Endothelial cell (in vitro differentiated cells): ENCODE measurements around the gene CCNY. TPM values are rescaled to one million over a fixed set of nuclear protein-coding genes. Genes with fewer than 3 reads are reported as not detected.
A peak's percentile ranks its signal among the peaks of the same experiment; 100 is the strongest.

Experiments
- DNase-seq: peaks from one replicate; pipeline ENCODE4 v3.0.0; 2021; ENCODE audit warnings: low spot score
- H3K27ac Mint-ChIP-seq: one replicate; pipeline ENCODE4 v1.8.0; 2021; ENCODE audit warnings: mixed read lengths, inconsistent platforms; ENCODE audit not compliant: unreplicated experiment
- H3K27me3 Mint-ChIP-seq: one replicate; pipeline ENCODE4 v1.8.0; 2021; ENCODE audit warnings: mild to moderate bottlenecking, moderate library complexity, mixed read lengths, inconsistent platforms; ENCODE audit not compliant: unreplicated experiment
- H3K36me3 Mint-ChIP-seq: one replicate; pipeline ENCODE4 v1.8.0; 2021; ENCODE audit warnings: mild to moderate bottlenecking, low read depth, mixed read lengths, inconsistent platforms; ENCODE audit not compliant: unreplicated experiment
- H3K4me1 Mint-ChIP-seq: one replicate; pipeline ENCODE4 v1.8.0; 2021; ENCODE audit warnings: mild to moderate bottlenecking, mixed read lengths, inconsistent platforms; ENCODE audit not compliant: unreplicated experiment
- H3K4me3 Mint-ChIP-seq: one replicate; pipeline ENCODE4 v1.8.0; 2021; ENCODE audit warnings: mild to moderate bottlenecking, mixed read lengths, inconsistent platforms; ENCODE audit not compliant: unreplicated experiment
- H3K9me3 Mint-ChIP-seq: one replicate; pipeline ENCODE4 v1.8.0; 2021; ENCODE audit warnings: mixed read lengths, inconsistent platforms; ENCODE audit not compliant: unreplicated experiment
- total RNA-seq: library from RNA; stranded (reverse); fragmentation: NEBNext Ultra II Directional; extraction: Animal tissue kit (Norgen Biotek cat#: 25700); gene quantifications from one replicate; pipeline ENCODE4 v1.2.1, GENCODE V29; 2021; ENCODE audit not compliant: unreplicated experiment
- TF ChIP-seq, protein P1 (sequence below): fragments of 200-600 bp; sonication (generic); IDR thresholded peaks from one replicate; pipeline ENCODE4 v1.5.0; 2021; ENCODE audit warnings: antibody characterized with exemption; ENCODE audit not compliant: unreplicated experiment

Gene CCNY
- total RNA-seq, 1 donor from 2014 or later: 169 TPM

DNA sequence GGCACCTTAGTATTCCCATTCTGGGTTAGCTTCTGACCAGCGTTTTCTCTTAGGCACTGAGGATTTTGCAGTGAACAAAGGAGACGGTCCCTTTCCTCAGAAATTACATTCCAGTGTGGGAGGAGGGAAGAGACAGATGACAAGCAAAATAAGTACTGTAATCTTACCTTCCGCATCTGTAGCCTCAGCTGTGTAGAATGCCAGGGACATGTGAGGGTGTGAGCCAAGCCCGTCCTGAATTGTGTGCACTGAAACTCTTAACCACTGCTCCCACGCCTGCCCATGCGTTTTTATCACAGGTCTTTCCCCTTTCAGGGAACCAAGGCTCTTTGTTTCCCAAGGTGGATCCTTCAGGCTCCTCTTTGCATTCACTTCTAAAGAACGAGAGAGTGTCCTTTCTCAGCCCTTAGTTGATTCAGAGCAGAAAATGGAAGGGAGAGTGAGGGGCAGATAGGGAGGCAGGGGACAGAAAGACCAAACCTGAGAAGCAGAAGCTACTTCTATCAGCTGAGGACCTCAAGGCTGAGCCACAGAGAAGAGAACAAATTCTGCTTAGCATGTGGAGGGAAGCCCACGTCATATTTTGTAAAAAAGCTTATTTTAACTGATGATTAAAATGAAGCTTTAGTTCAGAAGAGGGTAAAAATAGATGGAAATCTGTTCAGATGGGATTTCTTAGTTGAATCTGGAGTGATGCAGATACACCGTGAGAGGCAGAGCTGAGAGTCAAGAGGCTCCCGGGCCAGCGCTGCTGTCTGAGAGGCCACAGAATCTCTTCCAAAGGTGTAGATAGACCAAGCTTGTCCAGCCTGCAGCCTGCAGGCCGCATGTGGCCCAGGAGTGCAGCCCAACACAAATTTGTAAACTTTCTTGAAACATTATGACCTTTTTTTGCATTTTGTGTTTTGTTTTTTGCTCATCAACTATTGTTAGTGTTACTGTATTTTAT is 122.5 kb downstream of the CCNY start:
- Mint-ChIP-seq H3K4me3 (no peak overlapping the region), H3K36me3 (peaks cover 12% of the 10 kb centered on the region), H3K27me3 (no peaks in the 10 kb centered on the region), H3K4me1 (peaks cover 69% of the 10 kb centered on the region), H3K27ac (no peak overlapping the region), H3K9me3 (no peaks in the 10 kb centered on the region)
- DNase-seq: no peak
- TF ChIP-seq, protein P1, sequence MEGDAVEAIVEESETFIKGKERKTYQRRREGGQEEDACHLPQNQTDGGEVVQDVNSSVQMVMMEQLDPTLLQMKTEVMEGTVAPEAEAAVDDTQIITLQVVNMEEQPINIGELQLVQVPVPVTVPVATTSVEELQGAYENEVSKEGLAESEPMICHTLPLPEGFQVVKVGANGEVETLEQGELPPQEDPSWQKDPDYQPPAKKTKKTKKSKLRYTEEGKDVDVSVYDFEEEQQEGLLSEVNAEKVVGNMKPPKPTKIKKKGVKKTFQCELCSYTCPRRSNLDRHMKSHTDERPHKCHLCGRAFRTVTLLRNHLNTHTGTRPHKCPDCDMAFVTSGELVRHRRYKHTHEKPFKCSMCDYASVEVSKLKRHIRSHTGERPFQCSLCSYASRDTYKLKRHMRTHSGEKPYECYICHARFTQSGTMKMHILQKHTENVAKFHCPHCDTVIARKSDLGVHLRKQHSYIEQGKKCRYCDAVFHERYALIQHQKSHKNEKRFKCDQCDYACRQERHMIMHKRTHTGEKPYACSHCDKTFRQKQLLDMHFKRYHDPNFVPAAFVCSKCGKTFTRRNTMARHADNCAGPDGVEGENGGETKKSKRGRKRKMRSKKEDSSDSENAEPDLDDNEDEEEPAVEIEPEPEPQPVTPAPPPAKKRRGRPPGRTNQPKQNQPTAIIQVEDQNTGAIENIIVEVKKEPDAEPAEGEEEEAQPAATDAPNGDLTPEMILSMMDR: no peak

DNA sequence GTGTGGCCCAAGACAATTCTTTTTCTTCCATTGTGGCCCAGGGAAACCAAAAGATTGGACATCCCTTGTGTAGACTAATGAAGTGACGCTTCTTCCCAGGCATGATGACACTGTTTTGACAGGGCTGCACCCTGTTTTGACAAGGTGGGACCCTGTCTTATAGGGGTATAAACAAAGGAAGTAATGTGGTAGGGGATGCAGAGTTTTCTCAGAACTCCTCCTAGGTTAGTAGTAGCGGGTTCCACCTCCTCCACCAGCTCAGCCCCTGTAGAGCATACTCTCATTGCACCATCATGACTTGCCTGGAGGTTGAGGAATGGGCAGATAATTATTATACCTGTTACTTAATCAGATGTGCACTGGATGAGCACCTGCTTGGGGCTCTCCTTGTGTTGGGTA is 123.1 kb downstream of the CCNY start:
- Mint-ChIP-seq H3K36me3 (peaks cover 10% of the 10 kb centered on the region), H3K4me1 (peaks cover 63% of the 10 kb centered on the region)
- TF ChIP-seq, protein P1: no peak

DNA sequence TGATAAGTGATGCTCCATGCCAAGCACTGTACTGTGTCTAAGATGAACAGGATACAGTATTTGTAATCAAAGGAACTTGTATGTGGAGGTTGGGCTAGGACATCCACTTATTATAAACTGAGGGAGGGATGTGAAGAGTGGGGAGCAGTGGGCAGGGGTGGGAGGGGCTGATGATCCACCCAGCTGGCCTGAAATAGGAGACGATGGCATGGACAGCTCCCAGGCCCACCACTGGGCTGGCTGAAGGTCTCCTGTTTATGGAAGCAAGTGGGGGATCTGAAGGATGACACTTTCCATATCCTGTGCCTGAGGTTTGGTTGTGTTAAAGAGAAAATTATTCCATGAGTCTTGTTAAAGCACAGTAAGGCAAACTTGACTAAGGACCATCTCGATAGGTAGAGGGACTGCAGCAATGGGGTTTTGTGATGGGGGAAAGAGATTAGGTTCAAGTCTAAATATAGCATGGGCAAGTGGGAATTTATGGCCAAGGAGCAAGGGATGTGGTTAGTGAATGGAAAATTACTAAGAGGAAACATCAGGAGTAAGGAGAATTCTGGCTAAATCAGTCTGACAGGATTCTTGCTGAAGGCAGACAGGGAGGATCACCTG is 124.6 kb downstream of the CCNY start:
- H3K27ac Mint-ChIP-seq: peak overlapping the region; percentile 68
- no peaks in the 10 kb centered on the region for H3K27me3 Mint-ChIP-seq
- H3K4me3 Mint-ChIP-seq: peak overlapping the region; percentile 4
- no peaks in the 10 kb centered on the region for H3K9me3 Mint-ChIP-seq
- TF ChIP-seq, protein P1: no peak
- H3K36me3 Mint-ChIP-seq: peaks cover 10% of the 10 kb centered on the region
- H3K4me1 Mint-ChIP-seq: peaks cover 52% of the 10 kb centered on the region
- DNase-seq: no peak

More for the DNA sequence above, 123.1 kb downstream of the CCNY start:
- Mint-ChIP-seq H3K27ac (no peak overlapping the region), H3K4me3 (no peak overlapping the region), H3K9me3 (no peaks in the 10 kb centered on the region), H3K27me3 (no peaks in the 10 kb centered on the region)
- no peak for DNase-seq

DNA sequence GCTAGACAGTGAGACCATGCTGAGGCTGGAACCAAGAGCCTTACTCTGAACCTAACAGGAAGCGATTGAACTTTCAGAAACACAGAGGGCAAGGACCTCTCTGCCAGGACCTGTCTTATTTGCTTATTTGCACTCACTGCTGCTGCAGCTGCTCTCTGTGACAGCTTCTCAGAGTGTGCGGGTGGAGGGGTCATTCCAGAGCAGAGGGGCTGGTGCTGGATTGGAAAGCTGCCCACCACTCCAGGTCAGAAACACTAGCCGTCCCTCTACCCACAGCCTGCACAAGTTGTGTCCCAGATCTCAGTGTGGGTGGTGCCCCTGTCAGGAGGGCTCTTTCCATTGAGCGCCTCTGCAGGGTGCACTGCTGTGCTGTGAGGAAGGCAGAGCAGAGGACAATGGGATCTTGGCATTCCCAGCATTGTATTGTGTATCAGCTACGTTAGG is 126.2 kb downstream of the CCNY start:
- Mint-ChIP-seq H3K27me3 (no peaks in the 10 kb centered on the region), H3K4me1 (peaks cover 43% of the 10 kb centered on the region), H3K9me3 (no peaks in the 10 kb centered on the region), H3K27ac (peak overlapping the region; percentile 52), H3K36me3 (peaks cover 10% of the 10 kb centered on the region), H3K4me3 (no peak overlapping the region)
- TF ChIP-seq, protein P1: no peak
- no peak for DNase-seq
